GM12892 (cell line): Measurements from ENCODE around the gene GNAQ.

Experiments
- POLR2A ChIP-seq: IDR thresholded peaks from 2 replicates; pipeline ENCODE4 v1.6.1; 2011; ENCODE audit warnings: low read depth, low read length, control low read depth
- POLR2AphosphoS5 ChIP-seq: IDR thresholded peaks from 2 replicates; pipeline ENCODE4 v1.6.1; 2011; ENCODE audit warnings: low read depth, low read length, control low read depth

GRCh38 chr9:77915744-77916143 is 115.9 kb downstream of the GNAQ start:
- TF ChIP-seq POLR2A (no peak), POLR2AphosphoS5 (no peak)
